SK-N-SH (cell line): ENCODE measurements around the gene CFC1. TPM values are rescaled to one million over a fixed set of nuclear protein-coding genes. Genes with fewer than 3 reads are reported as not detected.
"Not testable (repeated sequence)": the region's sequence is repeated elsewhere in the genome, so short reads cannot be mapped to it uniquely, and the experiment has no call there.

ENCODE experiments used
- CTCF ChIA-PET: fragments of 300-600, 350-600 bp; formaldehyde crosslinking; extraction: SDS; loops from one replicate; lab custom pipeline; 2021; lab: Yijun Ruan, JAX
- POLR2A ChIA-PET: fragments of 350-600 bp; sonication (Branson Sonifier 250); formaldehyde crosslinking; extraction: SDS; loops from one replicate; lab custom pipeline; 2020; ENCODE audit warnings: antibody characterized with exemption, inconsistent platforms; lab: Yijun Ruan, JAX
- DNase-seq: peaks from one replicate; pipeline ENCODE4 v3.0.0; 2012
- H2AFZ ChIP-seq: fragments of 200-600 bp; sonication (generic); 2 replicates; pipeline ENCODE4 v1.8.1; 2016; ENCODE audit warnings: antibody characterized with exemption, mild to moderate bottlenecking, low read depth
- H3F3A ChIP-seq: fragments of 200-600 bp; sonication (generic); replicated peaks from 2 replicates; pipeline ENCODE3; 2016; ENCODE audit warnings: antibody characterized with exemption, mild to moderate bottlenecking; ENCODE audit not compliant: insufficient read depth
- H3K27ac ChIP-seq, 2 experiments: fragments of 200-500 bp in 1 of 2; fragments of 200-600 bp in 1 of 2; sonication (Bioruptor generic) in 1 of 2; sonication (generic), shearing (Covaris generic) in 1 of 2; 2 replicates each; pipeline versions ENCODE4 v1.5.1 to v1.6.1; 2014 to 2016; ENCODE audit warnings: low read depth in 2 of 2, inconsistent platforms in 1 of 2, low read length in 1 of 2, mild to moderate bottlenecking in 1 of 2, mixed read lengths in 1 of 2
- H3K27me3 ChIP-seq: fragments of 200-600 bp; sonication (generic), shearing (Covaris generic); 2 replicates; pipeline ENCODE4 v1.6.1; 2016; ENCODE audit warnings: mixed run types; ENCODE audit not compliant: insufficient read depth
- H3K36me3 ChIP-seq, 2 experiments: fragments of 200-500 bp in 1 of 2; fragments of 200-600 bp in 1 of 2; sonication (Bioruptor generic) in 1 of 2; sonication (generic) in 1 of 2; replicated peaks in 1 of 2; 2 replicates each; pipeline versions ENCODE3 to v1.5.1; 2014 to 2016; ENCODE audit warnings: low read length in 1 of 2, mild to moderate bottlenecking in 1 of 2; ENCODE audit not compliant: insufficient read depth in 2 of 2, control insufficient read depth in 1 of 2
- H3K4me1 ChIP-seq, 2 experiments: fragments of 200-500 bp in 1 of 2; fragments of 200-600 bp in 1 of 2; sonication (Bioruptor generic) in 1 of 2; sonication (generic), shearing (Covaris generic) in 1 of 2; 2 replicates each; pipeline versions ENCODE4 v1.5.1 to v1.6.1; 2014 to 2016; ENCODE audit warnings: low read depth in 1 of 2, low read length in 1 of 2, mixed run types in 1 of 2; ENCODE audit not compliant: insufficient read depth in 2 of 2, control insufficient read depth in 1 of 2
- H3K4me2 ChIP-seq: fragments of 200-600 bp; sonication (generic), shearing (Covaris generic); 2 replicates; pipeline ENCODE4 v1.6.1; 2017; ENCODE audit warnings: mixed run types
- H3K4me3 ChIP-seq, 2 experiments: fragments of 200-500 bp in 1 of 2; fragments of 200-600 bp in 1 of 2; sonication (Bioruptor generic) in 1 of 2; sonication (generic), shearing (Covaris generic) in 1 of 2; 2 replicates each; pipeline versions ENCODE4 v1.5.1 to v1.8.1; 2014 to 2016; ENCODE audit warnings: low read depth in 2 of 2, inconsistent platforms in 1 of 2, low read length in 1 of 2, mild to moderate bottlenecking in 1 of 2, mixed read lengths in 1 of 2, moderate library complexity in 1 of 2
- H3K79me2 ChIP-seq: fragments of 200-600 bp; sonication (generic); 2 replicates; pipeline ENCODE4 v1.8.1; 2017; ENCODE audit warnings: mild to moderate bottlenecking; ENCODE audit not compliant: insufficient read depth
- H3K9ac ChIP-seq: fragments of 200-600 bp; sonication (generic); 2 replicates; pipeline ENCODE4 v1.6.1; 2017; ENCODE audit warnings: mixed run types
- H3K9me2 ChIP-seq: fragments of 200-600 bp; sonication (generic); 2 replicates; pipeline ENCODE4 v1.6.1; 2017; ENCODE audit warnings: mixed run types
- H3K9me3 ChIP-seq: fragments of 200-600 bp; sonication (generic); 2 replicates; pipeline ENCODE4 v1.6.1; 2017; ENCODE audit warnings: mixed run types, mild to moderate bottlenecking, moderate library complexity
- H4K20me1 ChIP-seq: fragments of 200-600 bp; sonication (generic); 2 replicates; pipeline ENCODE4 v1.6.1; 2017; ENCODE audit warnings: mild to moderate bottlenecking, mixed run types; ENCODE audit not compliant: insufficient read depth
- WGBS: methylation state at CpG from one replicate; pipeline ENCODE4 v1.1.6; 2017; ENCODE audit warnings: low lambda C conversion rate; 5-methylcytosine and 5-hydroxymethylcytosine counted together
- polyA plus RNA-seq, 3 experiments: library from polyadenylated mRNA; depleted of rRNA; stranded (reverse); fragments of >200 nt; gene quantifications; 2 replicates each; pipeline ENCODE4 v1.2.3, GENCODE V29; 2012

CFC1 gene
- polyA plus RNA-seq, 1 of the 3 experiments (the other 2 are of a cell fraction) = not detected

DNA sequence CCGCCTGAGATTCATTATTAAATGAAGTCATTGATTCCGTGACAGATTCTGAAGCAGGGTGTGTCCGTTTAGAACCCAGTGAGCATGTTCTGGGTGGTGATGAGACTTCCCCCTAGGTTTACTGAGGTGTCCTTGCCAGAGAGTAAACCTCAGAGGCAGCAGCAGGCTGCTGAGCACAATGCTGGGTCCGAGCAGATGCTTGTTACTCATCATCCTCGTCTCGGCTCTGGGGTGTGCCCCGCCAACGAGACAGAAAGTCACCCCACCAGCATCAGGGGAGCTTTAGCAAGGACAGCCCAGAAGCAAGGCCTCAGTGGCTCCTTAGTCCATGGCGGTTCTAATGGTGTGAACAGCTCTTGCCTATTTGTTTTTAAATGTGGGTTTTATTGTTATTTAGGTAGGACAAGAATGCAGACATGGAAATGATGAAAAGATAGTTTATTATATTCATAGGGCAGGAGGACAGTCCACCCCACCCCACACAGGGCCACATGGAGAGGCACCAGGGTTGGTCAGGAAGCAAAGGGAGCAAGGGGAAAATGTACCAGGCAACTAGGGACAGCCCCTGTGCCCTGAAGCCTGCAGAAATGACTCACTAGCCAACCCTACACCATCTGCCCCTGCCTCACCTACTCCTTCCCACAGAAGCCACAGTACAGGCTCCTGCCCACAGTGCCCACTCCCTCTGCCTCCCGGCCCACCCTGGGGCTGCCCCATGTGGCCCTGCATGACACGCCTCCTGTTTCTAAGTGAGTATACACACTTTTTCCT is 10.5 kb downstream of the CFC1 start:
- H3K9me2 ChIP-seq, H3F3A ChIP-seq, CTCF ChIA-PET, DNase-seq, H3K4me3 ChIP-seq, H2AFZ ChIP-seq, H3K36me3 ChIP-seq, H3K9ac ChIP-seq, H3K79me2 ChIP-seq, H3K27ac ChIP-seq, H3K4me1 ChIP-seq, H3K4me2 ChIP-seq, H3K27me3 ChIP-seq, H3K9me3 ChIP-seq, POLR2A ChIA-PET, H4K20me1 ChIP-seq: not testable (repeated sequence)
- WGBS = no CpG with 5 or more reads among the region's 11 CpGs

DNA sequence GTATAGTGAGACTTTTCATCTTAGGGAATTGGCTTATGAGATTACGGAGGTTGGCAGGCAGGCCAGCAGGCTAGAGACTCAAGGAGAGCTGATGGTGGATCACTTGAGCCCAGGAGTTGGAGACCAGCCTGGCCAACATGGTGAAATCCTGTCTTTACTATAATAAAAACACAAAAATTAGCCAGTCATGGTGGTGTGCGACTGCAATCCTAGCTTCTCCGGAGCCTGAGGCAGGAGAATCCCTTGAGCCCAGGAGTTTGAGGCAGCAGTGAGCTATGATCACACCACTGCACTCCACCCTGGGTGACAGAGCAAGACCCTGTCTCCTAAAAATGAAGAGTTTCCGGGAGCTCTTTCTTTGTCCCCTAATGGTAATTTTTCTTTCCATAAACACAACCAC is 14.6 kb downstream of the CFC1 start:
- H3K9me2 ChIP-seq, H3K4me1 ChIP-seq, H3K4me3 ChIP-seq, H3F3A ChIP-seq, H4K20me1 ChIP-seq, H3K36me3 ChIP-seq, H3K27me3 ChIP-seq, H3K9me3 ChIP-seq, H3K27ac ChIP-seq, H3K79me2 ChIP-seq, H3K9ac ChIP-seq, DNase-seq, POLR2A ChIA-PET, CTCF ChIA-PET, H3K4me2 ChIP-seq, H2AFZ ChIP-seq: not testable (repeated sequence)
- WGBS = 88% methylated on average over 2 of the region's 4 CpGs

DNA sequence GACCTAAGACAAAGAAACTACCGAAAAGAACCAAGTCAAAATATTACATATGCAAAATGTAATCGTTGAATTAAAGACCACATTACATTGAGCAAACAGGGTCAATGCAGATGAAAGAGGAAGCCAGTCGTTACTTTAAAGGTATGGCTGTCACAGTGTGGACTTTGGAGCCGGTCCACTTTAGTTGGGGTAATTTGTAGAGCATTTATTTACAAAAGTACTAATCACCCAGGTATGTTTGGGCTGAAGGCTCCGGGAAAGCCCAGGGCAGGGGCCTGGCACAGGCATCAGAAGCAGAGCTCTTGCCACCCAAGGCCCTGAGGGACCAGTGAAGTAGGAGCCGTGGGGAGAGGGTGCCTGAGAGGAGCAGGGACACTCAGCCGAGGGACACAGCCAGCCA is 15.8 kb downstream of the CFC1 start:
- H3K4me2 ChIP-seq, H3K27me3 ChIP-seq, H3K27ac ChIP-seq, H3K9ac ChIP-seq, H3K4me1 ChIP-seq, DNase-seq, H3K4me3 ChIP-seq, H3K9me3 ChIP-seq, H3K9me2 ChIP-seq, POLR2A ChIA-PET, H3K36me3 ChIP-seq, H2AFZ ChIP-seq, H4K20me1 ChIP-seq, CTCF ChIA-PET, H3K79me2 ChIP-seq, H3F3A ChIP-seq: not testable (repeated sequence)
- 54% methylated on average over 4 of the region's 7 CpGs for WGBS

DNA sequence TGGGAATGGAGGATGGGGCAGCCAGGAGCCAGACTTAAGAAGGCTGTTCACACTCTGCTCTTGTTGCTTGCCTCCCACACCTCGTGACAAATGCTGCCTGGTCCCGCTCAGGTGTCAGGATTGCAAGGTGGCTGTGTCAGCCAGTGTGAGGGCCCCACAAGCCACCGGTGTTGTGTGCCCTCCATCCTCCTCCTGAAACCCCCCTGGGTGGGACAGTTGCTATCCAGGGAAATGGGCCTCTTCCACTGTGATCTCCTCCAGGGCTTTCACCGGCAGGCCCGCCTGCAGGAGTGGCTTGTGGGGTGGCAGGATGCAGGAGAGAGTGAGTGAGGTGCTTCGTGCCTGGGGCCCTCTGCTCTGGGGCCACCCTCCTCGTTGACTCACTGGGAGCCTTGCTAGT is 16.4 kb downstream of the CFC1 start:
- H3K27ac ChIP-seq, H3K4me3 ChIP-seq, CTCF ChIA-PET, H3K4me1 ChIP-seq, H3K9me2 ChIP-seq, H3K79me2 ChIP-seq, H2AFZ ChIP-seq, H3K36me3 ChIP-seq, H3K27me3 ChIP-seq, H3K9me3 ChIP-seq, DNase-seq, H3K9ac ChIP-seq, H4K20me1 ChIP-seq, H3F3A ChIP-seq, H3K4me2 ChIP-seq, POLR2A ChIA-PET: not testable (repeated sequence)
- WGBS = 78% methylated on average over 2 of the region's 7 CpGs

DNA sequence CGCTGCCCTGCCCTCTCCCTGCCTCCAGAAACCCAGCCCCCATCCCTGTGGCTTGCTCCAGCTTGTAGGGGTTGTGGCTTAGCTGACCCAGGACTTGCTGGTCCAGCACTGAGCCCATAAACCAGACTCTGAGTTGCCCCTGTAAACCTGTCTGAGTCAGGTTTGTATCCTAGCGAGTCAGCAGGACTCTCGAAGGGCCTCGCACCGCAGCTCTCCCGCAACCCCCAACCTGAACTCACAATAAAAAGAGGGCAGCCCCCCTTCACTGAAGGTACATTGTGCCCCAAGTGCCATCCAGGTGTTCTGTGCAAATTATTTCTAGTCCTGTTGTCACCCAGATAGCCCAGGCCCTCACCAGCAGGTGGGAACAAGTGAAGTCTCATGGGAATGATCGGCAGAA is 17.9 kb downstream of the CFC1 start:
- H3K36me3 ChIP-seq, H3K9ac ChIP-seq, H2AFZ ChIP-seq, H3K9me2 ChIP-seq, H3K79me2 ChIP-seq, H3K4me3 ChIP-seq, H3K4me1 ChIP-seq, POLR2A ChIA-PET, H3K9me3 ChIP-seq, H3K27me3 ChIP-seq, H3F3A ChIP-seq, DNase-seq, H3K27ac ChIP-seq, CTCF ChIA-PET, H4K20me1 ChIP-seq, H3K4me2 ChIP-seq: not testable (repeated sequence)
- 83% methylated on average over 5 of the region's 7 CpGs for WGBS

DNA sequence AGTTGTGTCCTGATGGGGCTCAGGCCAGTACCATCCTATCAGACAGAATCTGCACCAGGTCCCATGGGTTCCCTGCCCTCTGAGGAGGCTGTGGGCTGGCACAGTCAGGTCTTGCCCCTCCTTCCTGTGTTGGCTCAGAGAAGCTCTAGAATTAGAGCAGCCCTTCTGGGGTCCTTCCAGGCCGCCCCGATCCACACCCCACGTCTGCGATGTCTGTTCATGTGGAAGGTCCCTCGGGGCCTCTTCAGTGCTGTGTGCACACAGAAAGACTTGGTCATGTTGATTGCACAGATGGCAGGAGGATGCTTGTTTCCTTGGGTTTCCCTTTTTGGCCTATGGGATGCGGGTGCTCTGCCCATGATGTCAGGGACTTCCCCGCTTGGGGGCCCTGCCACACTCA is 20.3 kb downstream of the CFC1 start:
- DNase-seq, H2AFZ ChIP-seq, H4K20me1 ChIP-seq, H3K4me3 ChIP-seq, H3F3A ChIP-seq, H3K9me3 ChIP-seq, H3K79me2 ChIP-seq, CTCF ChIA-PET, H3K9ac ChIP-seq, H3K9me2 ChIP-seq, H3K27me3 ChIP-seq, POLR2A ChIA-PET, H3K27ac ChIP-seq, H3K4me1 ChIP-seq, H3K36me3 ChIP-seq, H3K4me2 ChIP-seq: not testable (repeated sequence)
- 62% methylated on average over 5 of the region's 7 CpGs for WGBS
